ENCODE data around the gene RBL2.

RBL2 gene

GRCh38 chr16:53515259-53515658 lies 81.0 kb downstream of the RBL2 start:
- TF ChIP-seq, protein P1, sequence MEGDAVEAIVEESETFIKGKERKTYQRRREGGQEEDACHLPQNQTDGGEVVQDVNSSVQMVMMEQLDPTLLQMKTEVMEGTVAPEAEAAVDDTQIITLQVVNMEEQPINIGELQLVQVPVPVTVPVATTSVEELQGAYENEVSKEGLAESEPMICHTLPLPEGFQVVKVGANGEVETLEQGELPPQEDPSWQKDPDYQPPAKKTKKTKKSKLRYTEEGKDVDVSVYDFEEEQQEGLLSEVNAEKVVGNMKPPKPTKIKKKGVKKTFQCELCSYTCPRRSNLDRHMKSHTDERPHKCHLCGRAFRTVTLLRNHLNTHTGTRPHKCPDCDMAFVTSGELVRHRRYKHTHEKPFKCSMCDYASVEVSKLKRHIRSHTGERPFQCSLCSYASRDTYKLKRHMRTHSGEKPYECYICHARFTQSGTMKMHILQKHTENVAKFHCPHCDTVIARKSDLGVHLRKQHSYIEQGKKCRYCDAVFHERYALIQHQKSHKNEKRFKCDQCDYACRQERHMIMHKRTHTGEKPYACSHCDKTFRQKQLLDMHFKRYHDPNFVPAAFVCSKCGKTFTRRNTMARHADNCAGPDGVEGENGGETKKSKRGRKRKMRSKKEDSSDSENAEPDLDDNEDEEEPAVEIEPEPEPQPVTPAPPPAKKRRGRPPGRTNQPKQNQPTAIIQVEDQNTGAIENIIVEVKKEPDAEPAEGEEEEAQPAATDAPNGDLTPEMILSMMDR (IDR thresholded peaks at IDR 0.05) = no peak
- TF ChIP-seq ZFX (IDR thresholded peaks at IDR 0.05; ENCODE audit: borderline replicate concordance) = no peak
- H3K27ac ChIP-seq = no peak overlapping the region

DNA sequence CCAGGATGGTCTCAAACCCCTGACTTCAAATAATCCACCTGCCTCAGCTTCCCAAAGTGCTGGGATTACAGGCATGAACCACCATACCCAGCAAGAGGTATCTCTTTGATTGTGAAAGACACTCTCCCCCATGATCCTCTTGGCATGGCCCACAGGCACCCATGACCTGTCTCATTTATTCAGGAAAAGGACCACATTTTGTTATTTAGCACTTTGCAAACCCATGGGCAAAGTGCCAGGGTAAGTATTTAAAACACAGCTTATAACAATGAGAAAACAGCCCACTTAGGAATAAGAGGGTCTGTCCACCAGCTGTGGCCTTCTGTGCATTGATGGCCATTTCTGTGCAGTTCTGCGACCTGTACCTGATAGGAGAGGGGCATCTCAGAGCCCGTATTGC lies 81.5 kb downstream of the RBL2 start:
- no peak overlapping the region for H3K27ac ChIP-seq
- TF ChIP-seq, protein P1 (IDR thresholded peaks at IDR 0.05) = no peak
- no peak for TF ChIP-seq ZFX (IDR thresholded peaks at IDR 0.05; ENCODE audit: borderline replicate concordance)

DNA sequence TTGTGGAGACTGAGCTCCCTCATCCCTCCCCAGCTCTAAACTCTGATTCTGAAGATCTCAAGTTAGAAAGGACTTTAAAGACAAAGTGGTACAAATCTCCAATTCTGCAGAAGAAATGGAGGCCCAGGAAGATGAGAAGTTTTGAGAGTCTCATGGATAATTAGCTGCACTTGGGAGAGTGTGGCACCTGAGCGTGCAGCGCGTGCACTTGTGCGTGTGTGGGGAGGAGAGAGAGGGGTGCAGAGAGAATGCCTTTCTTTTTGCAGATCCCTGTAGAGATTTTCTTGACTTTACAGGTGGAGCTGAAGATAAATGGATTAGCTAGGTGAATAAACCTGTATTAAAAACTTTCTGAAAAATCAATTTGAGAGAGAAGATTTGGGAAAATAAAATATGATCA lies 83.6 kb downstream of the RBL2 start:
- no peak overlapping the region for H3K27ac ChIP-seq
- TF ChIP-seq, protein P1 (IDR thresholded peaks at IDR 0.05) = no peak
- no peak for TF ChIP-seq ZFX (IDR thresholded peaks at IDR 0.05; ENCODE audit: borderline replicate concordance)

DNA sequence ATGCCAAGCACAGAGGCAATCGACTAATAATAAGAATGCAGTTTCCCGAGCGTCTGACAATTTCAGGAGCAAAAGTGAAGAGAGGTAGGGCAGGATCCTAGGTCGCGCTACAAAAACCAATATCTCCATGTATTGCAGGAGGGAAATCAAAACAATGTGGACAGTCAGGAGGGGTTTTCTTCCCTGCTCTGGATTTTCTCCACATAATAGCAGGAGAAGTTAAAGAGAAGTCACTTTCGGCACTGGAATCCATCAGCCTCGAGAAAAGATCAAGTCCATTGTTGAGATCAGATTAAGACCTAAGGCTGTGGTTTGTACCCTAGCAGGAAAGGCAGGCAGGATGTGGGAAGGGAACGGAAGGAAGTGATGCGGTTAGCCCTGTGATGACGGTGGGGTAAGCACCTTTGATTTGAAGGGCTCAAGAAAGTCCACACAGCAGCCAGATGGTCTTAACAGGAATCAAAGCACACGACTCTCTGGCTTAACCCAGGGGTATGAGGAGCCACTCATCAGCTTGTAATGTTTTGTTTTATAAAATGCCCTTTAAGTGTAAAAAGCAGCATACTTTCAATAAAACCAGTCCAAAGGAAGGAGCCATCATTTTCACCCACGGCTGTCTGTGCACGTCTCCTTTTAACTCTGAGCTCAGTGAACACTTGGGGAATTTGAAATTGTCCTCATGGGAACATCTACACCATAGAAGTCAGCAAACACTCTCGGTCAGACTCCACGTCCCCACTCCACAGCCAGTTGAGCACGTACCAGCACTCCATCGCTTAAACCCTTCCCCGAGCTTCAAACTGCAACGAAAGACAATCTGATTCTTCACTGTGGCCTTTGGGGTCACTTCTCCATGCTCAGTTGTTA lies 84.5 kb downstream of the RBL2 start:
- no peak overlapping the region for H3K27ac ChIP-seq
- no peak for TF ChIP-seq ZFX (IDR thresholded peaks at IDR 0.05; ENCODE audit: borderline replicate concordance)
- TF ChIP-seq, protein P1 (IDR thresholded peaks at IDR 0.05) = no peak

GRCh38 chr16:53519417-53520091 lies 85.3 kb downstream of the RBL2 start:
- H3K27ac ChIP-seq = no peak overlapping the region
- TF ChIP-seq, protein P1 (IDR thresholded peaks at IDR 0.05) = no peak
- no peak for TF ChIP-seq ZFX (IDR thresholded peaks at IDR 0.05; ENCODE audit: borderline replicate concordance)

DNA sequence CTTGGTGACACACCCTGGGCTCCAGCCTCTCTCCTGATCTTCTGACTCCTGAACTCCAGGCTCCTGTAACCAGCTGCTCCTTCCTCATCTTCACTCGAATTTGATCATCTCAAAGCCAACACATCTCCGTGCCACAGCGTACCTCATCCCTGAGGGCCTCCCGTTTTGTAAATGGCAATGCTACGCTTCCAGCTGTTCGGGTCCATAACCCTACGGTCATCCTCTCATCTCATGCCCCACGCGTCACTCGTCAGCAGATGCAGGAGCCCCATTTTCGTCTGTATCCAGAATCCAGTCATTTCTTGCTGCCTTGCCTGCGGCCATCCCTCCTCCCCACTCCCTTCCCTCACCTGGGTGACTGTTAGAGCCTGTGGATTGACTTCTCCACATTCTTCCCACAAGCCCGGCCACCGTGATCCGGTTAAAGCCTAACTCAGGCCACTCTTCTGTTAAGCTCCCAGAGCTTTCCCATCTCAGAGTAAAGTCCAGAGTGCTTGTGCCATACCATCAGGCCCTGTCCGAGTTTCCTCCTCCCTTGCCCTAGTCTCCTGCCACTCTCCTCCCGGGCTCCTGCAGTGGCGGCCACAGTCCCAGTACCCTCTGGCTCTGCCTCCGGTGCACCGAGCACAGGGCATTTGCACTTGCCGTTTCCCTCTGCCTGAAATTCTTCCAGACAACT lies 89.0 kb downstream of the RBL2 start:
- no peak overlapping the region for H3K27ac ChIP-seq

More for the DNA sequence above, 89.0 kb downstream of the RBL2 start:
- TF ChIP-seq ZFX (IDR thresholded peaks at IDR 0.05; ENCODE audit: borderline replicate concordance) = no peak
- TF ChIP-seq, protein P1 (IDR thresholded peaks at IDR 0.05) = no peak
